Right atrium auricular region (tissue), 2 donors: Measurements from ENCODE around the gene NKD2. TPM values are rescaled to one million over a fixed set of nuclear protein-coding genes. Genes with fewer than 3 reads are reported as not detected.

Experiments used
- DNase-seq: peaks from one replicate; pipeline ENCODE4 v3.0.0-alpha.2; 2019; ENCODE audit warnings: low spot score
- H3K27ac ChIP-seq, 2 donors: fragments of 200-600 bp; sonication (generic); 1 replicate in 1 of 2; 2 replicates in 1 of 2; pipeline ENCODE4 v1.5.1; 2016 to 2019
- H3K27me3 ChIP-seq, 2 donors: fragments of 200-600 bp; sonication (generic); one replicate each; pipeline versions ENCODE4 v1.5.1 to v1.6.0; 2017 to 2019
- H3K36me3 ChIP-seq: fragments of 200-600 bp; sonication (generic); one replicate; pipeline ENCODE4 v1.5.1; 2016
- H3K4me1 ChIP-seq, 2 donors: fragments of 200-600 bp; sonication (generic); one replicate each; pipeline versions ENCODE4 v1.5.1 to v1.6.0; 2017 to 2019
- H3K4me3 ChIP-seq, 2 donors: fragments of 200-600 bp; sonication (generic); 1 replicate in 1 of 2; 2 replicates in 1 of 2; pipeline ENCODE4 v1.5.1; 2017 to 2019; ENCODE audit warnings: mild to moderate bottlenecking in 1 of 2, moderate library complexity in 1 of 2
- H3K9me3 ChIP-seq, 2 donors: fragments of 200-600 bp; sonication (generic); one replicate each; pipeline ENCODE4 v1.5.1; 2019
- CTCF ChIP-seq, 2 donors: fragments of 200-600 bp; sonication (generic); IDR thresholded peaks; one replicate each; pipeline ENCODE4 v1.5.1; 2019; ENCODE audit warnings: antibody characterized with exemption in 2 of 2
- total RNA-seq, 2 donors: library from RNA; depleted of rRNA; stranded (reverse); fragments of >200 nt; gene quantifications; one replicate each; pipeline ENCODE4 v1.1.0, GENCODE V29; 2016

Gene NKD2
- total RNA-seq: 1 to 10 TPM; 2.4 to 2.8 TPM

GRCh38 chr5:1008451-1009358, at the start of gene NKD2:
TSS of gene NKD2 (plus strand) at chr5:1008802. CDS start at chr5:1009058, 256 bp downstream.
- Histone ChIP-seq H3K36me3 (no peaks in the 10 kb centered on the region), H3K9me3 (no peaks in the 10 kb centered on the region), H3K4me3 (peak within 1 kb of the TSS; percentile 45 to 67), H3K4me1 (peaks cover 0 to 48% of the 10 kb centered on the region in 2 donors), H3K27ac (peak within 1 kb of the TSS in 1 of 2 donors; percentile 30), H3K27me3 (peaks cover 0 to 6% of the 10 kb centered on the region in 2 donors)
- TF ChIP-seq CTCF (IDR thresholded peaks at IDR 0.05): peak; percentile 72 to 77
- DNase-seq: peak; percentile 48

- peak; percentile 34 for DNase-seq
- Histone ChIP-seq H3K9me3 (no peaks in the 10 kb centered on the region), H3K36me3 (no peaks in the 10 kb centered on the region), H3K4me1 (peaks cover 0 to 39% of the 10 kb centered on the region in 2 donors), H3K27ac (no peak overlapping the region), H3K27me3 (no peaks in the 10 kb centered on the region), H3K4me3 (no peak overlapping the region)
- TF ChIP-seq CTCF (IDR thresholded peaks at IDR 0.05): no peak
Measured at GRCh38 chr5:959581-960531, 48.7 kb upstream of the NKD2 start.

- no peak for TF ChIP-seq CTCF (IDR thresholded peaks at IDR 0.05)
- Histone ChIP-seq H3K27me3 (no peaks in the 10 kb centered on the region), H3K9me3 (no peaks in the 10 kb centered on the region), H3K36me3 (no peaks in the 10 kb centered on the region), H3K27ac (no peak overlapping the region), H3K4me1 (peaks cover 0 to 39% of the 10 kb centered on the region in 2 donors), H3K4me3 (no peak overlapping the region)
- DNase-seq: peak; percentile 34
Measured at GRCh38 chr5:960551-960950, 48.1 kb upstream of the NKD2 start.

GRCh38 chr5:961002-961710, 47.4 kb upstream of the NKD2 start:
- peaks cover 0 to 37% of the 10 kb centered on the region in 2 donors for H3K4me1 ChIP-seq
- no peaks in the 10 kb centered on the region for H3K27me3 ChIP-seq

More at GRCh38 chr5:961002-961710, 47.4 kb upstream of the NKD2 start:
- Histone ChIP-seq H3K36me3 (no peaks in the 10 kb centered on the region), H3K9me3 (no peaks in the 10 kb centered on the region), H3K4me3 (no peak overlapping the region), H3K27ac (no peak overlapping the region)
- TF ChIP-seq CTCF (IDR thresholded peaks at IDR 0.05): no peak
- DNase-seq: peak; percentile 53
